Epithelial cell of proximal tubule (primary cell): ENCODE measurements around the gene CDK18. TPM values are rescaled to one million over a fixed set of nuclear protein-coding genes. Genes with fewer than 3 reads are reported as not detected.
A peak's percentile ranks its signal among the peaks of the same experiment; 100 is the strongest.

Experiments used
- DNase-seq: peaks from one replicate; pipeline ENCODE4 v3.0.0-alpha.2; 2011; ENCODE audit warnings: low read depth
- H3K4me3 ChIP-seq: 2 replicates; pipeline ENCODE4 v1.5.1; 2011; ENCODE audit warnings: low read depth, mild to moderate bottlenecking, low read length
- CTCF ChIP-seq: conservative IDR thresholded peaks from 2 replicates; pipeline ENCODE4 v1.5.1; 2012; ENCODE audit warnings: low read depth, mild to moderate bottlenecking, low read length
- total RNA-seq: library from RNA; depleted of rRNA; stranded (reverse); fragments of >200 nt; gene quantifications from 2 replicates; pipeline ENCODE4 v1.2.3, GENCODE V29; 2015

The CDK18 gene
- 4.6 and 17.3 TPM in 2 replicates for total RNA-seq

GRCh38 chr1:205504311-205505075, at the start of gene CDK18:
TSS of gene CDK18 (plus strand) at chr1:205504669. CDS start at chr1:205523168, 18,499 bp downstream.
- H3K4me3 ChIP-seq = peak within 1 kb of the TSS; percentile 85
- no peak for TF ChIP-seq CTCF
- no peak for DNase-seq

- H3K4me3 ChIP-seq = no peak overlapping the region
- DNase-seq = no peak
- TF ChIP-seq CTCF = no peak
Measured at GRCh38 chr1:205454903-205455335, 49.5 kb upstream of the CDK18 start.

- TF ChIP-seq CTCF = no peak
- peak within 1 kb of the TSS; percentile 22 for H3K4me3 ChIP-seq
- no peak for DNase-seq
Measured at GRCh38 chr1:205455581-205456382, 48.7 kb upstream of the CDK18 start, which contains the start of gene BLACAT1. TSS of gene BLACAT1 (minus strand) at chr1:205456045.

GRCh38 chr1:205456383-205456867, 48.0 kb upstream of the CDK18 start:
- no peak for DNase-seq
- H3K4me3 ChIP-seq = peak overlapping the region; percentile 16
- no peak for TF ChIP-seq CTCF

- no peak for TF ChIP-seq CTCF
- peak overlapping the region; percentile 22 for H3K4me3 ChIP-seq
- no peak for DNase-seq
Measured at GRCh38 chr1:205456868-205457745, 47.4 kb upstream of the CDK18 start.

- no peak for TF ChIP-seq CTCF
- no peak for DNase-seq
- H3K4me3 ChIP-seq = no peak overlapping the region
Measured at GRCh38 chr1:205458777-205459566, 45.5 kb upstream of the CDK18 start.
